HepG2 (cell line): ENCODE measurements around the gene TFE3.

ENCODE experiments used
- HOXA7 ChIP-seq: sonication (generic); formaldehyde crosslinking; IDR thresholded peaks from 2 replicates; pipeline ENCODE4 v1.8.1; 2022; ENCODE audit warnings: mild to moderate bottlenecking, missing genetic modification reagents, moderate library complexity
- POLR2A ChIP-seq, 2 experiments: IDR thresholded peaks; 2 replicates each; pipeline ENCODE4 v1.6.1; 2011; ENCODE audit warnings: low read depth in 2 of 2, low read length in 2 of 2, mild to moderate bottlenecking in 1 of 2, moderate library complexity in 1 of 2; ENCODE audit not compliant: insufficient read depth in 1 of 2
- ZFP36L1 ChIP-seq: sonication (generic); formaldehyde crosslinking; IDR thresholded peaks from 2 replicates; pipeline ENCODE4 v1.8.0; 2022; ENCODE audit warnings: mild to moderate bottlenecking, missing genetic modification reagents, moderate library complexity
- ZNF530 ChIP-seq: sonication (generic); formaldehyde crosslinking; IDR thresholded peaks from 2 replicates; pipeline ENCODE4 v1.5.0; 2020; ENCODE audit warnings: low read depth, mild to moderate bottlenecking, missing genetic modification reagents

DNA sequence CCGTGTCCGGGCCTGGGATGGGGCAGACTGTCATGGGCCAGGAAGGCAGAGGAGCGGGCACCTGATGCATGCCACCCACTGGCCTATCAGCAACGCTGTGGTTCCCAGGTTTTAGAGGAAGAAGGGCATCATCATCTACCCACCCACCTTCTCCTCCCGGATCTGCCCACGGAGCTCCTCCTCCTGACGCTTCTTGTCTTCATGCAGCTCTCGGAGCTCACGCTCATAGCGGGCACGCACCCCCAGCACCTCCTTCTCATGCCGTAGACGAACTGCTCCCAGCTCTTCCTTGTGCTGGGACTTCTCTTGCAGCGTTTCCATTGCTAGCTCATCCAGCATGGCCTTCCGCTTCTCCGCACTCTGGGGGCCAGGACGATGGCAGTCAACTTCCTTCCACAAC is 60.1 kb downstream of the TFE3 start:
- TF ChIP-seq POLR2A (IDR thresholded peaks at IDR 0.05; ENCODE audit: insufficient read depth in 1 of 2, low read depth in 2 of 2, low read length in 2 of 2) (no peak), HOXA7 (CRISPR knock-in tag) (no peak), ZFP36L1 (CRISPR knock-in tag) (no peak), ZNF530 (CRISPR knock-in tag) (no peak)
